HepG2 (cell line): ENCODE measurements around the gene CNPY4. TPM values are rescaled to one million over a fixed set of nuclear protein-coding genes. Genes with fewer than 3 reads are reported as not detected.

Source experiments
- CAMTA2 ChIP-seq: sonication (generic); formaldehyde crosslinking; IDR thresholded peaks from 2 replicates; pipeline ENCODE4 v1.4.0; 2020; ENCODE audit warnings: mild to moderate bottlenecking, missing genetic modification reagents, borderline replicate concordance
- HES4 ChIP-seq: sonication (generic); formaldehyde crosslinking; IDR thresholded peaks from 2 replicates; pipeline ENCODE4 v1.9.0; 2021; ENCODE audit warnings: mild to moderate bottlenecking, missing genetic modification reagents, borderline replicate concordance
- HNRNPK ChIP-seq: fragments of 200-400 bp; formaldehyde crosslinking; IDR thresholded peaks from 2 replicates; pipeline ENCODE4 v1.6.1; 2018; ENCODE audit warnings: low read length, low read depth, moderate library complexity, mild to moderate bottlenecking; ENCODE audit not compliant: poor library complexity, severe bottlenecking
- KDM3A ChIP-seq: IDR thresholded peaks from 2 replicates; pipeline ENCODE4 v1.6.1; 2018; ENCODE audit warnings: low read depth, missing compliant biosample characterization
- LCORL ChIP-seq, 2 experiments: fragments of 450-650 bp in 1 of 2; sonication (generic) in 1 of 2; formaldehyde crosslinking in 1 of 2; IDR thresholded peaks; 2 replicates each; pipeline versions ENCODE4 v1.5.0 to v1.6.1; 2017 to 2020; ENCODE audit warnings: antibody characterized with exemption in 1 of 2, missing genetic modification reagents in 1 of 2
- MLLT10 ChIP-seq: sonication (generic); formaldehyde crosslinking; IDR thresholded peaks from 2 replicates; pipeline ENCODE4 v1.4.0; 2020; ENCODE audit warnings: missing genetic modification reagents
- MXD4 ChIP-seq: IDR thresholded peaks from 2 replicates; pipeline ENCODE4 v1.6.1; 2016; ENCODE audit warnings: mild to moderate bottlenecking, missing biosample characterization, missing genetic modification reagents
- NFRKB ChIP-seq: fragments of 450-650 bp; IDR thresholded peaks from 2 replicates; pipeline ENCODE4 v1.6.1; 2017
- PAX8 ChIP-seq: sonication (generic); formaldehyde crosslinking; IDR thresholded peaks from 2 replicates; pipeline ENCODE4 v1.8.0; 2022; ENCODE audit warnings: mild to moderate bottlenecking, missing genetic modification reagents, borderline replicate concordance
- PHF8 ChIP-seq: sonication (generic); formaldehyde crosslinking; IDR thresholded peaks from 2 replicates; pipeline ENCODE4 v1.5.0; 2020; ENCODE audit warnings: missing genetic modification reagents
- SIX4 ChIP-seq: sonication (generic); formaldehyde crosslinking; IDR thresholded peaks from 2 replicates; pipeline ENCODE4 v1.4.0; 2020; ENCODE audit warnings: missing genetic modification reagents
- SMAD9 ChIP-seq: sonication (generic); formaldehyde crosslinking; IDR thresholded peaks from 2 replicates; pipeline ENCODE4 v1.5.1; 2020; ENCODE audit warnings: mild to moderate bottlenecking, missing genetic modification reagents
- SNAI1 ChIP-seq: sonication (generic); formaldehyde crosslinking; IDR thresholded peaks from 2 replicates; pipeline ENCODE4 v1.5.0; 2020; ENCODE audit warnings: mild to moderate bottlenecking, missing genetic modification reagents, borderline replicate concordance
- SRY ChIP-seq: sonication (generic); formaldehyde crosslinking; IDR thresholded peaks from 2 replicates; pipeline ENCODE4 v1.8.0; 2022; ENCODE audit warnings: mild to moderate bottlenecking, missing genetic modification reagents
- ZNF205 ChIP-seq: IDR thresholded peaks from 2 replicates; pipeline ENCODE4 v1.6.1; 2018; ENCODE audit warnings: missing biosample characterization, missing genetic modification reagents
- ZNF260 ChIP-seq: sonication (generic); formaldehyde crosslinking; IDR thresholded peaks from 2 replicates; pipeline ENCODE4 v1.4.0; 2020; ENCODE audit warnings: missing genetic modification reagents, low read depth, mild to moderate bottlenecking, borderline replicate concordance
- ZNF335 ChIP-seq: sonication (generic); formaldehyde crosslinking; IDR thresholded peaks from 2 replicates; pipeline ENCODE4 v1.4.0; 2020; ENCODE audit warnings: missing genetic modification reagents
- ZNF75D ChIP-seq: sonication (generic); formaldehyde crosslinking; IDR thresholded peaks from 2 replicates; pipeline ENCODE4 v1.8.1; 2023; ENCODE audit warnings: missing genetic modification reagents, mild to moderate bottlenecking, borderline replicate concordance
- ZNF790 ChIP-seq: sonication (generic); formaldehyde crosslinking; IDR thresholded peaks from 2 replicates; pipeline ENCODE4 v1.8.0; 2022; ENCODE audit warnings: missing genetic modification reagents, mild to moderate bottlenecking, borderline replicate concordance
- ZNF850 ChIP-seq: sonication (generic); formaldehyde crosslinking; conservative IDR thresholded peaks from 2 replicates; pipeline ENCODE4 v1.9.0; 2021; ENCODE audit warnings: mild to moderate bottlenecking, missing genetic modification reagents
- polyA plus RNA-seq, 8 experiments: library from polyadenylated mRNA; depleted of rRNA in 3 of 8; stranded (reverse) in 7 of 8; unstranded in 1 of 8; fragments of >200 nt; fragmentation: Illumina TruSeq in 4 of 8; extraction: Trizol in 4 of 8; gene quantifications; 2 replicates each; pipeline versions ENCODE4 v1.2.1 to v1.2.3, GENCODE V29; 2011 to 2016; ENCODE audit warnings: low read depth in 4 of 8, missing spikeins in 1 of 8, mixed read lengths in 1 of 8; ENCODE audit not compliant: insufficient read depth in 1 of 8
- total RNA-seq, 5 experiments: library from RNA; depleted of rRNA; stranded (reverse); fragments of >200 nt; fragmentation: Illumina TruSeq; extraction: Trizol; gene quantifications; 2 replicates each; pipeline ENCODE4 v1.2.3, GENCODE V29; 2016; ENCODE audit warnings: low read depth in 1 of 5
- TF ChIP-seq, protein P1 (sequence below): sonication (generic); formaldehyde crosslinking; IDR thresholded peaks from 2 replicates; pipeline ENCODE4 v1.4.0; 2020; ENCODE audit warnings: missing genetic modification reagents
- TF ChIP-seq, protein P2 (sequence below): IDR thresholded peaks from 2 replicates; pipeline ENCODE4 v1.6.1; 2018; ENCODE audit warnings: missing genetic modification reagents, mild to moderate bottlenecking, missing compliant biosample characterization
- TF ChIP-seq, protein P3 (sequence below): sonication (generic); formaldehyde crosslinking; IDR thresholded peaks from 2 replicates; pipeline ENCODE4 v1.4.0; 2020; ENCODE audit warnings: missing genetic modification reagents

The CNPY4 gene
- total and polyA plus RNA-seq, 2 of the 13 experiments (the other 11 are each of a cell fraction or from before 2014, with no cell fraction given) = 6.2 to 12.7 TPM

DNA sequence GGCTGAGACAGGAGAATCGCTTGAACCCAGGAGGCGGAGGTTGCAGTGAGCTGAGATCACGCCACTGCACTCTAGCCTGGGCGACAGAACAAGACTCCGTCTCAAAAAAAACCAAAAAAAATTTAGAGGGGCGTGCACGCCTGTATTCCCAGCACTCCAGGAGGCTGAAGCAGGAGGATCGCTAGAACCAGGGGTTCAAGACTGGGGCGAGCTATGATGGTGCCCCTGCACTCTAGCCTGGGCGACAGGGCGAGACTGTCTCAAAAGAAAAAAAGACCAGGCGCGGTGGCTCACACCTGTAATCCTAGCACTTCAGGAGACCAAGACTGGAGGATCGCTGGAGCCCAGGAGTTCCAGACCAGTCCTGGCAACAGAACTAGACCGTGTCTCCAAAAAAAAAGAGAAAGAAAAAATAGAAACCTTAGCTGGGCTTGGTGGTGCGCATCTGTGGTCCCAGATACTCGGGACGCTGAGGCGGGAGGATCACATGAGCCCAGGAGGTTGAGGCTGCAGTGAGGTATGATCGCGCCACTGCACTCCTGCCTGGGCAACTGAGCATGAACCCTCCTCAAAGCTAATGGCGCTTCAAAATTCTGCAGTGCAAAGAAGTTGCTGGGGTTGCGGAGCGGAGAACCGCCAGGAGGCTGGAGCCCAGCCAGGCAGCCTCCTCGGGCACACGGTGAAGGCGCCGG is 7.0 kb downstream of the CNPY4 start (continued):
- no peak; the same call in 1 of the 2 replicates for TF ChIP-seq SRY (CRISPR knock-in tag)
- TF ChIP-seq, protein P1, sequence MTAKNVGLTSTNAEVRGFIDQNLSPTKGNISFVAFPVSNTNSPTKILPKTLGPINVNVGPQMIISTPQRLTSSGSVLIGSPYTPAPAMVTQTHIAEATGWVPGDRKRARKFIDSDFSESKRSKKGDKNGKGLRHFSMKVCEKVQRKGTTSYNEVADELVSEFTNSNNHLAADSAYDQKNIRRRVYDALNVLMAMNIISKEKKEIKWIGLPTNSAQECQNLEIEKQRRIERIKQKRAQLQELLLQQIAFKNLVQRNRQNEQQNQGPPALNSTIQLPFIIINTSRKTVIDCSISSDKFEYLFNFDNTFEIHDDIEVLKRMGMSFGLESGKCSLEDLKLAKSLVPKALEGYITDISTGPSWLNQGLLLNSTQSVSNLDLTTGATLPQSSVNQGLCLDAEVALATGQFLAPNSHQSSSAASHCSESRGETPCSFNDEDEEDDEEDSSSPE (CRISPR knock-in tag) = no peak
- TF ChIP-seq ZNF260 (CRISPR knock-in tag) = no peak
- TF ChIP-seq HES4 (CRISPR knock-in tag) = peak; percentile 79; the same call in 1 of the 2 replicates
- TF ChIP-seq ZNF335 (CRISPR knock-in tag) = no peak
- TF ChIP-seq MXD4 (CRISPR knock-in tag) = no peak
- TF ChIP-seq PAX8 (CRISPR knock-in tag) = no peak
- TF ChIP-seq NFRKB = 0 out of 2 replicates have a peak, but pooled peaks have one; percentile 20
- TF ChIP-seq, protein P2, sequence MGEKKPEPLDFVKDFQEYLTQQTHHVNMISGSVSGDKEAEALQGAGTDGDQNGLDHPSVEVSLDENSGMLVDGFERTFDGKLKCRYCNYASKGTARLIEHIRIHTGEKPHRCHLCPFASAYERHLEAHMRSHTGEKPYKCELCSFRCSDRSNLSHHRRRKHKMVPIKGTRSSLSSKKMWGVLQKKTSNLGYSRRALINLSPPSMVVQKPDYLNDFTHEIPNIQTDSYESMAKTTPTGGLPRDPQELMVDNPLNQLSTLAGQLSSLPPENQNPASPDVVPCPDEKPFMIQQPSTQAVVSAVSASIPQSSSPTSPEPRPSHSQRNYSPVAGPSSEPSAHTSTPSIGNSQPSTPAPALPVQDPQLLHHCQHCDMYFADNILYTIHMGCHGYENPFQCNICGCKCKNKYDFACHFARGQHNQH = peak; percentile 40; the same call in 1 of the 2 replicates
- 0 out of 2 replicates have a peak, but pooled peaks have one; percentile 19 for TF ChIP-seq ZNF205
- TF ChIP-seq CAMTA2 (CRISPR knock-in tag) = no peak
- TF ChIP-seq LCORL (IDR thresholded peaks at IDR 0.05) = no peak
- no peak for TF ChIP-seq LCORL (CRISPR knock-in tag; IDR thresholded peaks at IDR 0.05)
- TF ChIP-seq SNAI1 = no peak
- 0 out of 2 replicates have a peak, but pooled peaks have one; percentile 11 for TF ChIP-seq SIX4 (CRISPR knock-in tag)
- no peak for TF ChIP-seq HNRNPK
- TF ChIP-seq, protein P3, sequence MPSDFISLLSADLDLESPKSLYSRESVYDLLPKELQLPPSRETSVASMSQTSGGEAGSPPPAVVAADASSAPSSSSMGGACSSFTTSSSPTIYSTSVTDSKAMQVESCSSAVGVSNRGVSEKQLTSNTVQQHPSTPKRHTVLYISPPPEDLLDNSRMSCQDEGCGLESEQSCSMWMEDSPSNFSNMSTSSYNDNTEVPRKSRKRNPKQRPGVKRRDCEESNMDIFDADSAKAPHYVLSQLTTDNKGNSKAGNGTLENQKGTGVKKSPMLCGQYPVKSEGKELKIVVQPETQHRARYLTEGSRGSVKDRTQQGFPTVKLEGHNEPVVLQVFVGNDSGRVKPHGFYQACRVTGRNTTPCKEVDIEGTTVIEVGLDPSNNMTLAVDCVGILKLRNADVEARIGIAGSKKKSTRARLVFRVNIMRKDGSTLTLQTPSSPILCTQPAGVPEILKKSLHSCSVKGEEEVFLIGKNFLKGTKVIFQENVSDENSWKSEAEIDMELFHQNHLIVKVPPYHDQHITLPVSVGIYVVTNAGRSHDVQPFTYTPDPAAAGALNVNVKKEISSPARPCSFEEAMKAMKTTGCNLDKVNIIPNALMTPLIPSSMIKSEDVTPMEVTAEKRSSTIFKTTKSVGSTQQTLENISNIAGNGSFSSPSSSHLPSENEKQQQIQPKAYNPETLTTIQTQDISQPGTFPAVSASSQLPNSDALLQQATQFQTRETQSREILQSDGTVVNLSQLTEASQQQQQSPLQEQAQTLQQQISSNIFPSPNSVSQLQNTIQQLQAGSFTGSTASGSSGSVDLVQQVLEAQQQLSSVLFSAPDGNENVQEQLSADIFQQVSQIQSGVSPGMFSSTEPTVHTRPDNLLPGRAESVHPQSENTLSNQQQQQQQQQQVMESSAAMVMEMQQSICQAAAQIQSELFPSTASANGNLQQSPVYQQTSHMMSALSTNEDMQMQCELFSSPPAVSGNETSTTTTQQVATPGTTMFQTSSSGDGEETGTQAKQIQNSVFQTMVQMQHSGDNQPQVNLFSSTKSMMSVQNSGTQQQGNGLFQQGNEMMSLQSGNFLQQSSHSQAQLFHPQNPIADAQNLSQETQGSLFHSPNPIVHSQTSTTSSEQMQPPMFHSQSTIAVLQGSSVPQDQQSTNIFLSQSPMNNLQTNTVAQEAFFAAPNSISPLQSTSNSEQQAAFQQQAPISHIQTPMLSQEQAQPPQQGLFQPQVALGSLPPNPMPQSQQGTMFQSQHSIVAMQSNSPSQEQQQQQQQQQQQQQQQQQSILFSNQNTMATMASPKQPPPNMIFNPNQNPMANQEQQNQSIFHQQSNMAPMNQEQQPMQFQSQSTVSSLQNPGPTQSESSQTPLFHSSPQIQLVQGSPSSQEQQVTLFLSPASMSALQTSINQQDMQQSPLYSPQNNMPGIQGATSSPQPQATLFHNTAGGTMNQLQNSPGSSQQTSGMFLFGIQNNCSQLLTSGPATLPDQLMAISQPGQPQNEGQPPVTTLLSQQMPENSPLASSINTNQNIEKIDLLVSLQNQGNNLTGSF = no peak
- TF ChIP-seq ZNF850 (CRISPR knock-in tag) = no peak
- TF ChIP-seq ZNF790 = peak; percentile 46; the same call in 1 of the 2 replicates
- TF ChIP-seq KDM3A (CRISPR knock-in tag) = 0 out of 2 replicates have a peak, but pooled peaks have one; percentile 37
- TF ChIP-seq SMAD9 = 0 out of 2 replicates have a peak, but pooled peaks have one; percentile 9
- no peak for TF ChIP-seq MLLT10
- TF ChIP-seq ZNF75D (CRISPR knock-in tag) = no peak
- no peak for TF ChIP-seq PHF8 (CRISPR knock-in tag)
